HepG2 (cell line): ENCODE data around the gene DBNDD2. TPM values are rescaled to one million over a fixed set of nuclear protein-coding genes. Genes with fewer than 3 reads are reported as not detected.

Experiments
- BHLHE40 ChIP-seq: IDR thresholded peaks from 2 replicates; pipeline ENCODE4 v1.6.1; 2011; ENCODE audit warnings: low read length, improper control_type of control experiment
- ELF3 ChIP-seq: IDR thresholded peaks from 2 replicates; pipeline ENCODE4 v1.6.1; 2016; ENCODE audit warnings: missing genetic modification reagents, missing compliant biosample characterization
- FOXJ3 ChIP-seq: sonication (generic); formaldehyde crosslinking; IDR thresholded peaks from 2 replicates; pipeline ENCODE4 v1.4.0; 2020; ENCODE audit warnings: missing genetic modification reagents, mild to moderate bottlenecking, borderline replicate concordance
- JDP2 ChIP-seq: sonication (generic); formaldehyde crosslinking; IDR thresholded peaks from 2 replicates; pipeline ENCODE4 v1.8.1; 2022; ENCODE audit warnings: missing genetic modification reagents, borderline replicate concordance
- MAF1 ChIP-seq: sonication (generic); formaldehyde crosslinking; IDR thresholded peaks from 2 replicates; pipeline ENCODE4 v1.5.0; 2020; ENCODE audit warnings: missing genetic modification reagents, borderline replicate concordance
- MXI1 ChIP-seq: IDR thresholded peaks from 3 replicates; pipeline ENCODE4 v1.6.1; 2012; ENCODE audit warnings: low read depth, low read length, inconsistent platforms, borderline replicate concordance
- NBN ChIP-seq: fragments of 450-650 bp; conservative IDR thresholded peaks from 2 replicates; pipeline ENCODE4 v1.6.1; 2017
- NR1H2 ChIP-seq: sonication (generic); formaldehyde crosslinking; IDR thresholded peaks from 2 replicates; pipeline ENCODE4 v1.8.1; 2022; ENCODE audit warnings: low read depth, missing genetic modification reagents, borderline replicate concordance
- PRDM15 ChIP-seq: sonication (generic); formaldehyde crosslinking; IDR thresholded peaks from 2 replicates; pipeline ENCODE4 v1.4.0; 2020; ENCODE audit warnings: missing genetic modification reagents
- RFXANK ChIP-seq: IDR thresholded peaks from 2 replicates; pipeline ENCODE4 v1.6.1; 2016
- SMARCE1 ChIP-seq: fragments of 450-650 bp; IDR thresholded peaks from 2 replicates; pipeline ENCODE4 v1.6.1; 2017; ENCODE audit warnings: borderline replicate concordance
- THYN1 ChIP-seq: sonication (generic); formaldehyde crosslinking; IDR thresholded peaks from 2 replicates; pipeline ENCODE4 v1.8.1; 2023; ENCODE audit warnings: low read depth, mild to moderate bottlenecking, moderate library complexity, missing genetic modification reagents, borderline replicate concordance
- ZBTB42 ChIP-seq: sonication (generic); formaldehyde crosslinking; IDR thresholded peaks from 2 replicates; pipeline ENCODE4 v1.5.0; 2020; ENCODE audit warnings: mild to moderate bottlenecking, missing genetic modification reagents
- ZBTB8A ChIP-seq: sonication (generic); formaldehyde crosslinking; IDR thresholded peaks from 2 replicates; pipeline ENCODE4 v1.4.0; 2020; ENCODE audit warnings: mild to moderate bottlenecking, low read depth, missing genetic modification reagents, borderline replicate concordance
- ZNF20 ChIP-seq: sonication (generic); formaldehyde crosslinking; IDR thresholded peaks from 2 replicates; pipeline ENCODE4 v1.4.0; 2020; ENCODE audit warnings: mild to moderate bottlenecking, moderate library complexity, missing genetic modification reagents
- ZNF205 ChIP-seq: IDR thresholded peaks from 2 replicates; pipeline ENCODE4 v1.6.1; 2018; ENCODE audit warnings: missing biosample characterization, missing genetic modification reagents
- ZNF225 ChIP-seq: sonication (generic); formaldehyde crosslinking; IDR thresholded peaks from 2 replicates; pipeline ENCODE4 v1.4.0; 2020; ENCODE audit warnings: mild to moderate bottlenecking, missing genetic modification reagents
- ZNF451 ChIP-seq: sonication (generic); formaldehyde crosslinking; IDR thresholded peaks from 2 replicates; pipeline ENCODE4 v1.5.0; 2020; ENCODE audit warnings: mild to moderate bottlenecking, missing genetic modification reagents
- ZNF83 ChIP-seq: sonication (generic); formaldehyde crosslinking; IDR thresholded peaks from 2 replicates; pipeline ENCODE4 v1.4.0; 2020; ENCODE audit warnings: missing genetic modification reagents, mild to moderate bottlenecking, borderline replicate concordance
- ZNF850 ChIP-seq: sonication (generic); formaldehyde crosslinking; conservative IDR thresholded peaks from 2 replicates; pipeline ENCODE4 v1.9.0; 2021; ENCODE audit warnings: mild to moderate bottlenecking, missing genetic modification reagents
- polyA plus RNA-seq, 8 experiments: library from polyadenylated mRNA; depleted of rRNA in 3 of 8; stranded (reverse) in 7 of 8; unstranded in 1 of 8; fragments of >200 nt; fragmentation: Illumina TruSeq in 4 of 8; extraction: Trizol in 4 of 8; gene quantifications; 2 replicates each; pipeline versions ENCODE4 v1.2.1 to v1.2.3, GENCODE V29; 2011 to 2016; ENCODE audit warnings: low read depth in 4 of 8, missing spikeins in 1 of 8, mixed read lengths in 1 of 8; ENCODE audit not compliant: insufficient read depth in 1 of 8
- total RNA-seq, 5 experiments: library from RNA; depleted of rRNA; stranded (reverse); fragments of >200 nt; fragmentation: Illumina TruSeq; extraction: Trizol; gene quantifications; 2 replicates each; pipeline ENCODE4 v1.2.3, GENCODE V29; 2016; ENCODE audit warnings: low read depth in 1 of 5
- TF ChIP-seq, protein P1 (sequence below): sonication (generic); formaldehyde crosslinking; IDR thresholded peaks from 2 replicates; pipeline ENCODE4 v1.5.0; 2020; ENCODE audit warnings: missing genetic modification reagents, mild to moderate bottlenecking, borderline replicate concordance
- TF ChIP-seq, protein P2 (sequence below): sonication (generic); formaldehyde crosslinking; IDR thresholded peaks from 2 replicates; pipeline ENCODE4 v1.4.0; 2020; ENCODE audit warnings: missing genetic modification reagents; ENCODE audit errors: not compliant biosample characterization
- TF ChIP-seq, protein P3 (sequence below): sonication (generic); formaldehyde crosslinking; IDR thresholded peaks from 2 replicates; pipeline ENCODE4 v1.4.0; 2020; ENCODE audit warnings: missing genetic modification reagents, mild to moderate bottlenecking, borderline replicate concordance

DBNDD2 gene
- total and polyA plus RNA-seq, 2 of the 13 experiments (the other 11 are each of a cell fraction or from before 2014, with no cell fraction given): 16.7 to 47.6 TPM

DNA sequence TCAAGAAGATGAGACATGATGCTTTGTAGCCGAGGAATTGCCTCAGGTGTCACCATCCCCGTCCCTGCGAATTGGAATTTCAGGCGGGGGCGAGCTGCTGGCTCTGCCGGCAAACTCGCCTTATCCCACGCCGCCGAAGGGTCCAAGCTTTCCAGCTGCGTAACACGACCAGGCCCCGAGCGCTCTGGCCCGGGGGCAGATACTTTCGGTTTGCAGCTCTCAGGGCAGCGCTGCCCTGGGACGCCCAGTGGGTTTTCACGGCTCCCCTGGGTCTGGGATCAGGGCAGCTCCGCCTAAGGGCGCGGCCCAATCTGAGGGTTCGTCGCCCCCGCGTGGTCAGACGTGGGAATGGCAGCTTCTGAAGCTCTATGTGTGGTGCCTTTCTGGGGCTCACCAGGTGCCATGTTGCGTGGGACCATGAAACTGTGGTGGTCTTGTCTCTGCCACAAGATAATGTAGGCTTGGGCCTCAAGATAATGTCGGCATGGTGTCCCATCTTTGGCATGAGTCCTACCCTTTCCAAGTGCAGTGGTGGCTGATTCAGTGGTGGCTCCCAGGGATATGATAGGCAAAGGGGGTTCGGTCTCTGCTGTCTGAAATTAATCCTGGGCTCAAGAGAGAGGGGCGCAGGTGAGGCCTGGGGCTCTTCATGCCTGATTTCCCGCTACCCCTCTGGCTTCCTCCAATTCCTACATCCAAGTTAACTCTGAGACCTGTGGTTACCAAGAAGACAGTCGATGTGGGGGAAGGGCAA is 28.8 kb downstream of the DBNDD2 start (continued):
- TF ChIP-seq, protein P1, sequence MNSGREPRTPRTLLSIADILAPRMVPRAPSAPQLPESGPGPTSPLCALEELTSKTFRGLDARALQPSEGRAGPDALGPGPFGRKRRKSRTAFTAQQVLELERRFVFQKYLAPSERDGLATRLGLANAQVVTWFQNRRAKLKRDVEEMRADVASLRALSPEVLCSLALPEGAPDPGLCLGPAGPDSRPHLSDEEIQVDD (CRISPR knock-in tag): no peak
- TF ChIP-seq ZNF205 (CRISPR knock-in tag) (peak; percentile 93), SMARCE1 (no peak), BHLHE40 (peak; percentile 37; the same call in 1 of the 2 replicates), ZNF451 (CRISPR knock-in tag) (no peak), NBN (no peak), THYN1 (CRISPR knock-in tag) (peak; percentile 73; the same call in 1 of the 2 replicates), FOXJ3 (CRISPR knock-in tag) (no peak), ZNF850 (CRISPR knock-in tag) (no peak), ZBTB42 (CRISPR knock-in tag) (no peak), JDP2 (CRISPR knock-in tag) (no peak), ZNF20 (no peak), ZNF83 (CRISPR knock-in tag) (no peak), ELF3 (CRISPR knock-in tag) (peak; percentile 61), NR1H2 (no peak), MAF1 (CRISPR knock-in tag) (no peak), RFXANK (CRISPR knock-in tag) (peak; percentile 85; the same call in 1 of the 2 replicates), ZBTB8A (CRISPR knock-in tag) (peak; percentile 75; the same call in 1 of the 2 replicates), MXI1 (no peak; the same call in 2 of the 3 replicates), ZNF225 (CRISPR knock-in tag) (peak; percentile 49; the same call in 1 of the 2 replicates), PRDM15 (no peak)
- TF ChIP-seq, protein P2, sequence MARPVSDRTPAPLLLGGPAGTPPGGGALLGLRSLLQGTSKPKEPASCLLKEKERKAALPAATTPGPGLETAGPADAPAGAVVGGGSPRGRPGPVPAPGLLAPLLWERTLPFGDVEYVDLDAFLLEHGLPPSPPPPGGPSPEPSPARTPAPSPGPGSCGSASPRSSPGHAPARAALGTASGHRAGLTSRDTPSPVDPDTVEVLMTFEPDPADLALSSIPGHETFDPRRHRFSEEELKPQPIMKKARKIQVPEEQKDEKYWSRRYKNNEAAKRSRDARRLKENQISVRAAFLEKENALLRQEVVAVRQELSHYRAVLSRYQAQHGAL: no peak
- TF ChIP-seq, protein P3, sequence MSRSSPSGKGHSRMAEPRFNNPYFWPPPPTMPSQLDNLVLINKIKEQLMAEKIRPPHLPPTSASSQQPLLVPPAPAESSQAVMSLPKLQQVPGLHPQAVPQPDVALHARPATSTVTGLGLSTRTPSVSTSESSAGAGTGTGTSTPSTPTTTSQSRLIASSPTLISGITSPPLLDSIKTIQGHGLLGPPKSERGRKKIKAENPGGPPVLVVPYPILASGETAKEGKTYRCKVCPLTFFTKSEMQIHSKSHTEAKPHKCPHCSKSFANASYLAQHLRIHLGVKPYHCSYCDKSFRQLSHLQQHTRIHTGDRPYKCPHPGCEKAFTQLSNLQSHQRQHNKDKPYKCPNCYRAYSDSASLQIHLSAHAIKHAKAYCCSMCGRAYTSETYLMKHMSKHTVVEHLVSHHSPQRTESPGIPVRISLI (CRISPR knock-in tag): no peak; the same call in 1 of the 2 replicates
